ENCODE measurements around the gene TAF12.

DNA sequence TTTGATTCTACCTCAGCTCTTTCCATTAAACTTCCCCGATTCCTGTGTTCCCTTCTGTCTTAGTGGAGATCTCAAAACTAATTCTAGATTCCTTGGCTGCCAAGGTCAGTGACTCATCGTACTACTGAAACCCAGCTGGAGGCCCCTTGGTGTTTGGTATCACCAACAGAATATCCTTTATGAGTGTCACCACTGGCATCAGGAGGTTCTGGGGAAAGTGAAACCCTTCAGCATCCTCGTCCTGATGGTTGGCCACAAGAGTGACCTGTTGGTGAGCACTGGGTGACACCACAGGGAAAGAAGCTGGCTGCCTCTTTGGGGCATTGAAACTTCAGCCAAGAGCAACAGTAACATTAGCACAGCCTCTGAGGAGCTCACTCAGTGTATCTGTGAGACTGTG, 41.2 kb downstream of the TAF12 start:
- TF ChIP-seq, protein P1, sequence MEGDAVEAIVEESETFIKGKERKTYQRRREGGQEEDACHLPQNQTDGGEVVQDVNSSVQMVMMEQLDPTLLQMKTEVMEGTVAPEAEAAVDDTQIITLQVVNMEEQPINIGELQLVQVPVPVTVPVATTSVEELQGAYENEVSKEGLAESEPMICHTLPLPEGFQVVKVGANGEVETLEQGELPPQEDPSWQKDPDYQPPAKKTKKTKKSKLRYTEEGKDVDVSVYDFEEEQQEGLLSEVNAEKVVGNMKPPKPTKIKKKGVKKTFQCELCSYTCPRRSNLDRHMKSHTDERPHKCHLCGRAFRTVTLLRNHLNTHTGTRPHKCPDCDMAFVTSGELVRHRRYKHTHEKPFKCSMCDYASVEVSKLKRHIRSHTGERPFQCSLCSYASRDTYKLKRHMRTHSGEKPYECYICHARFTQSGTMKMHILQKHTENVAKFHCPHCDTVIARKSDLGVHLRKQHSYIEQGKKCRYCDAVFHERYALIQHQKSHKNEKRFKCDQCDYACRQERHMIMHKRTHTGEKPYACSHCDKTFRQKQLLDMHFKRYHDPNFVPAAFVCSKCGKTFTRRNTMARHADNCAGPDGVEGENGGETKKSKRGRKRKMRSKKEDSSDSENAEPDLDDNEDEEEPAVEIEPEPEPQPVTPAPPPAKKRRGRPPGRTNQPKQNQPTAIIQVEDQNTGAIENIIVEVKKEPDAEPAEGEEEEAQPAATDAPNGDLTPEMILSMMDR (IDR thresholded peaks at IDR 0.05), result no peak
- TF ChIP-seq POLR2A (IDR thresholded peaks at IDR 0.05), result no peak
